Effector memory CD4-positive, alpha-beta T cell (primary cell): ENCODE measurements around the gene MCU.

ENCODE experiments used
- DNase-seq, 3 donors: peaks; one replicate each; pipeline ENCODE4 v3.0.0-alpha.2; 2020
- H3K27ac ChIP-seq: 2 replicates; pipeline ENCODE4 v1.7.0; 2013; ENCODE audit warnings: mild to moderate bottlenecking, low read length, moderate library complexity; ENCODE audit not compliant: insufficient read depth, poor library complexity, severe bottlenecking
- H3K27me3 ChIP-seq: replicated peaks from 2 replicates; pipeline ENCODE4 v1.7.0; 2013; ENCODE audit warnings: mild to moderate bottlenecking, low read length; ENCODE audit not compliant: insufficient read depth, control insufficient read depth, poor library complexity, severe bottlenecking
- H3K36me3 ChIP-seq: 2 replicates; pipeline ENCODE4 v1.7.0; 2013; ENCODE audit warnings: mild to moderate bottlenecking, low read length, moderate library complexity; ENCODE audit not compliant: control insufficient read depth, insufficient read depth
- H3K4me1 ChIP-seq: 2 replicates; pipeline ENCODE4 v1.7.0; 2013; ENCODE audit warnings: low read length, mild to moderate bottlenecking; ENCODE audit not compliant: control insufficient read depth, insufficient read depth, poor library complexity, severe bottlenecking
- H3K4me3 ChIP-seq: 2 replicates; pipeline ENCODE4 v1.7.0; 2013; ENCODE audit warnings: low read length, low read depth, mild to moderate bottlenecking; ENCODE audit not compliant: insufficient read depth, poor library complexity, severe bottlenecking
- H3K9me3 ChIP-seq: 2 replicates; pipeline ENCODE4 v1.7.0; 2013; ENCODE audit warnings: mild to moderate bottlenecking, low read length, moderate library complexity; ENCODE audit not compliant: control insufficient read depth

The MCU gene

GRCh38 chr10:72881291-72881690 lies 189.3 kb downstream of the MCU start:
- Histone ChIP-seq H3K27ac (no peak overlapping the region), H3K27me3 (no peaks in the 10 kb centered on the region), H3K4me3 (no peak overlapping the region), H3K4me1 (no peaks in the 10 kb centered on the region), H3K9me3 (no peaks in the 10 kb centered on the region), H3K36me3 (no peaks in the 10 kb centered on the region)
- DNase-seq = no peak

- H3K4me3 ChIP-seq = no peak overlapping the region
- H3K27me3 ChIP-seq = no peaks in the 10 kb centered on the region
- DNase-seq = no peak
- no peaks in the 10 kb centered on the region for H3K36me3 ChIP-seq
- no peaks in the 10 kb centered on the region for H3K9me3 ChIP-seq
- H3K27ac ChIP-seq = no peak overlapping the region
- H3K4me1 ChIP-seq = no peaks in the 10 kb centered on the region
These were observed 191.9 kb downstream of the MCU start for GRCh38 chr10:72883861-72884260.

DNA sequence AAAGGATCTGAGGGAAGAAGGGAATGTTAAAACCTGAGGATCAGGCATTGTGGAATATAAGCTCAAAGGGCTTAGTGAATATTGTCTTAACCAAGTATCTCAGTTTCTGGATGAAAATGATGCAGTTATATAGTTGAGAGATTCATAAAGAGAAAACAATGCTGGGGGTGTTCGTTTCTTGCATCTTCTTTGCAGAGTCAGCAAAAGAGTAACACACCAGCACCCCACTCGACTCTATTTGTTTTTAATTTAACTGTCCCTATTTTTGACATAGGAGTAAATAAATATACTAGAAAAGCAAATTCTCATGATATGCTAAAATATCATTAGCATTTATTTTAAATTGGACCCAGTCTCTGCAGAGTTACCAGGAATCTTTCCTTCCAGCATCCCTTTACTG lies 194.0 kb downstream of the MCU start:
- Histone ChIP-seq H3K4me3 (no peak overlapping the region), H3K27ac (no peak overlapping the region), H3K9me3 (no peaks in the 10 kb centered on the region), H3K4me1 (no peaks in the 10 kb centered on the region), H3K27me3 (no peaks in the 10 kb centered on the region), H3K36me3 (no peaks in the 10 kb centered on the region)
- no peak for DNase-seq

- Histone ChIP-seq H3K4me1 (no peaks in the 10 kb centered on the region), H3K36me3 (no peaks in the 10 kb centered on the region), H3K9me3 (no peaks in the 10 kb centered on the region), H3K27me3 (no peaks in the 10 kb centered on the region), H3K27ac (no peak overlapping the region), H3K4me3 (no peak overlapping the region)
- no peak for DNase-seq
These were observed 194.7 kb downstream of the MCU start for GRCh38 chr10:72886621-72887020.

DNA sequence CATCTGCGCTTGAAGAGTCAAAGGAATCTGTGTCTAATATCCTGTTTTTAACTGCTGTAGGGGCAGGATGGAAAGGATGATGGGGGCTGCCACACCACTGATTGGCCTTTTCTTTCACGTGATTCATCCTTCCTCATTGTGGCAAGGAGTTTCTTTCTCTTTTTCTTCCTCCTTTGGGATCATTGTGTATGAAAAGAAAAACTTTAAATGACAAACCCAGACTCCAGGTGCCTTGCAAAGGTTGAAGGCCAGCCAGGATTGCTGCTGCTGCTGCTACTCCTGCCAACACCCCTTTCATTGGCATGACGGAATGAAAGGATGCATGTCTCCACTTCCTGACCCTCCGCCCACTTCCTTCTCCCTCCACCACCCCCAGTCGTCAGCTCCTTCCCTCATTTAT lies 195.1 kb downstream of the MCU start:
- Histone ChIP-seq H3K4me1 (no peaks in the 10 kb centered on the region), H3K4me3 (no peak overlapping the region), H3K36me3 (no peaks in the 10 kb centered on the region), H3K27ac (no peak overlapping the region), H3K9me3 (no peaks in the 10 kb centered on the region), H3K27me3 (no peaks in the 10 kb centered on the region)
- DNase-seq = no peak

GRCh38 chr10:72888151-72888638 lies 196.3 kb downstream of the MCU start:
- Histone ChIP-seq H3K4me3 (no peak overlapping the region), H3K27ac (no peak overlapping the region), H3K9me3 (no peaks in the 10 kb centered on the region), H3K4me1 (no peaks in the 10 kb centered on the region), H3K27me3 (no peaks in the 10 kb centered on the region), H3K36me3 (no peaks in the 10 kb centered on the region)
- DNase-seq = no peak

DNA sequence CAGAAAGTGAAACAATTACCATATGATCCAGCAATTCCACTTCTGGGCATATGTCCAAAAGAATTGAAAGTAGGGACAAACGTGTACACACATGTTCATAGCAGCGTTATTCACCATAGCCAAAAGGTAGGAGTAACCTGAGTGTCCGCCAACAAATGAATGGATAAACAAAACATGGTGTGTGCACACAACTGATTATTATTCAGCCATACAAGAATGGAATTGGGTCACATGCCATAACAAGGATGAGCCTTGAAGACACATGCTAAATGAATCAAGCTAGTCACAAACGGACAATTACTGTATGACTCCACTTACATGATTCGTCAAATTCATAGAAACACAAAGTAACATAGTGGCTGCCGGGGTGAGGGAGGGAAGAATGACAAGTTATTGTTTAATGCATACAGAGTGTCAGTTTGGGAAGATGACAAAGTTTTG lies 197.5 kb downstream of the MCU start:
- Histone ChIP-seq H3K4me3 (no peak overlapping the region), H3K9me3 (no peaks in the 10 kb centered on the region), H3K36me3 (no peaks in the 10 kb centered on the region), H3K27ac (no peak overlapping the region), H3K4me1 (no peaks in the 10 kb centered on the region), H3K27me3 (no peaks in the 10 kb centered on the region)
- no peak for DNase-seq

GRCh38 chr10:72890086-72890485 lies 198.1 kb downstream of the MCU start:
- H3K27ac ChIP-seq = no peak overlapping the region
- no peaks in the 10 kb centered on the region for H3K27me3 ChIP-seq
- H3K36me3 ChIP-seq = no peaks in the 10 kb centered on the region
- no peak overlapping the region for H3K4me3 ChIP-seq
- no peak for DNase-seq
- H3K9me3 ChIP-seq = no peaks in the 10 kb centered on the region
- no peaks in the 10 kb centered on the region for H3K4me1 ChIP-seq

- no peaks in the 10 kb centered on the region for H3K9me3 ChIP-seq
- no peaks in the 10 kb centered on the region for H3K27me3 ChIP-seq
- no peak within 1 kb of the TSS for H3K4me3 ChIP-seq
- no peaks in the 10 kb centered on the region for H3K36me3 ChIP-seq
- DNase-seq = no peak
- no peaks in the 10 kb centered on the region for H3K4me1 ChIP-seq
- H3K27ac ChIP-seq = no peak within 1 kb of the TSS
These were observed 201.3 kb downstream of the MCU start, which contains the start of gene OIT3 for GRCh38 chr10:72893136-72893798. OIT3 (plus strand) TSS chr10:72893739; CDS start chr10:72893799, 60 bp downstream.

DNA sequence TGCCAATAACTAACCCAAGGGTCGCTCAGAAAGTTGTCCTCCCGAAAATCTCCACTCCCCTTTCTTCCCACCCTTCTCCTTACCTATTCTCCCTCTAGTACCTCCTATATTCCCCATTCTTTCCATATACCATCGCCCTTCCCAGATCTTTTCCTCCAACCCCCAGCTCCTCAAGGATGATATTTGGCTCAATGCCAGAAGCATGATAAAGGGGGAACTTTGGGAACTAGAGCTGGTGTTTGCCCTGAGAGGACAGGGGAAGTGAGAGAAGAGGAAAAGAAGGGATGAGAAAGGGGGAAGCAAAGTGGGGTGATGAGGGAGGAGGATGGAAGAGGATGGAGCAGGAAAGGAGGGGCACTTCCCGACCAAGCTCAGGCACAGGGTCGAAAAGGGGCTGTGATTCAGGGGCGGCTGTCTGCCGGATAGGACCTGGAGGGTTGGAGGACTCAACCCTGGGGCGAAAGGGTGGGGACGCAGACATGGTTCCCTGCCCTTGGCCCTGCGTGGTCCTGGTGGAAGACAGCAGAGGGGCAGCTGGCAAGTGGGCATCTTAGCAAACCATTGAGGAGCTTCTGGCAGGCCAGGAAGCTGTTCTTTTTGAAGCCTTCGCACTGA lies 203.4 kb downstream of the MCU start:
- no peaks in the 10 kb centered on the region for H3K27me3 ChIP-seq
- no peak overlapping the region for H3K27ac ChIP-seq
- DNase-seq = no peak
- no peaks in the 10 kb centered on the region for H3K36me3 ChIP-seq
- no peaks in the 10 kb centered on the region for H3K9me3 ChIP-seq
- no peak overlapping the region for H3K4me3 ChIP-seq
- no peaks in the 10 kb centered on the region for H3K4me1 ChIP-seq
